Measurements from ENCODE around the gene PSMD3. TPM values are rescaled to one million over a fixed set of nuclear protein-coding genes. Genes with fewer than 3 reads are reported as not detected.

The PSMD3 gene
- total and polyA plus RNA-seq, 9 of the 15 experiments (the other 6 are each of a cell fraction or from before 2014, with no cell fraction given) = 2.0 to 251 (median 135) TPM

GRCh38 chr17:39979893-39980350 lies 685 bp upstream of the PSMD3 start (continued):
- TF ChIP-seq ZNF668 (CRISPR knock-in tag; IDR thresholded peaks at IDR 0.05) = no peak
- no peak for TF ChIP-seq ZFX (CRISPR knock-in tag; IDR thresholded peaks at IDR 0.05)
- TF ChIP-seq RBM25 (IDR thresholded peaks at IDR 0.05; ENCODE audit: low read depth, low read length, severe bottlenecking) = no peak
- TF ChIP-seq PHF20 (IDR thresholded peaks at IDR 0.05; ENCODE audit: partially characterized antibody) = no peak
- no peak for TF ChIP-seq SP2 (IDR thresholded peaks at IDR 0.05; ENCODE audit: extremely low read depth, low read depth, low read length, poor library complexity, severe bottlenecking)
- TF ChIP-seq PHF21A (IDR thresholded peaks at IDR 0.05; ENCODE audit: borderline replicate concordance, low read depth) = no peak
- no peak for TF ChIP-seq NR2F6 (CRISPR knock-in tag; IDR thresholded peaks at IDR 0.05)
- TF ChIP-seq ZC3H8 (IDR thresholded peaks at IDR 0.05) = no peak
- TF ChIP-seq PCBP2 (IDR thresholded peaks at IDR 0.05; ENCODE audit: low read depth, low read length, poor library complexity, severe bottlenecking) = no peak
- 0 out of 2 replicates have a peak, but pooled peaks have one; percentile 22 for TF ChIP-seq PHB2 (IDR thresholded peaks at IDR 0.05; ENCODE audit: low read depth)
- peak; percentile 14 to 57 (median 51); a peak in 4 of 6 replicates for TF ChIP-seq CTCF (IDR thresholded peaks at IDR 0.05 in 2 of 3, conservative IDR thresholded peaks at IDR 0.05 in 1 of 3; ENCODE audit: insufficient read depth in 2 of 3, low read depth in 1 of 3, low read length in 3 of 3)
- TF ChIP-seq ZNF311 (CRISPR knock-in tag; IDR thresholded peaks at IDR 0.05) = no peak
- no peak for TF ChIP-seq EP400 (IDR thresholded peaks at IDR 0.05)
- no peak for TF ChIP-seq BRF1 (IDR thresholded peaks at IDR 0.05; ENCODE audit: borderline replicate concordance, extremely low read depth, insufficient read length)
- no peak for TF ChIP-seq ZNF134 (CRISPR knock-in tag; conservative IDR thresholded peaks at IDR 0.05)
- TF ChIP-seq CREBBP (IDR thresholded peaks at IDR 0.05; ENCODE audit: low read depth, low read length) = no peak
- TF ChIP-seq ZNF431 (CRISPR knock-in tag; IDR thresholded peaks at IDR 0.05) = no peak
- TF ChIP-seq ESRRB (CRISPR knock-in tag; IDR thresholded peaks at IDR 0.05; ENCODE audit: borderline replicate concordance) = no peak
- TF ChIP-seq BRF2 (IDR thresholded peaks at IDR 0.05; ENCODE audit: borderline replicate concordance, insufficient read depth, insufficient read length) = no peak
- TF ChIP-seq NR0B1 (IDR thresholded peaks at IDR 0.05; ENCODE audit: partially characterized antibody) = no peak
- TF ChIP-seq SRSF1 (IDR thresholded peaks at IDR 0.05; ENCODE audit: low read depth, low read length) = no peak
- no peak for TF ChIP-seq MAX (CRISPR knock-in tag; IDR thresholded peaks at IDR 0.05)
- no peak for TF ChIP-seq DACH1 (IDR thresholded peaks at IDR 0.05; ENCODE audit: partially characterized antibody)
- peak; percentile 28 to 55; a peak in 2 of 4 replicates for TF ChIP-seq MLLT1 (IDR thresholded peaks at IDR 0.05)

All from K562 (cell line).